Caco-2 (cell line): ENCODE results near the gene CHD9. TPM values are rescaled to one million over a fixed set of nuclear protein-coding genes. Genes with fewer than 3 reads are reported as not detected.

Experiments
- BruUV-seq: library from RNA; stranded (reverse); fragments of 400-500 nt; replicated peaks from 2 replicates; lab custom pipeline; 2021; lab: Mats Ljungman, UMichigan
- CTCF ChIA-PET: fragments of 300-600 bp; sonication (Branson Sonifier 250); formaldehyde crosslinking; loops from one replicate; lab custom pipeline; 2022; ENCODE audit warnings: antibody characterized with exemption; lab: Charles Lee
- POLR2A ChIA-PET: fragments of 300-600 bp; sonication (Branson Sonifier 250); formaldehyde crosslinking; loops from one replicate; lab custom pipeline; 2022; ENCODE audit warnings: antibody characterized with exemption; lab: Charles Lee
- DNase-seq, 2 experiments: peaks; one replicate each; pipeline versions ENCODE4 v3.0.0 to v3.0.0-alpha.2; 2020 to 2022
- H3K27me3 ChIP-seq: replicated peaks from 2 replicates; pipeline ENCODE4 v1.6.0; 2011; ENCODE audit warnings: low read length; ENCODE audit not compliant: control insufficient read depth, insufficient read depth
- H3K36me3 ChIP-seq: 2 replicates; pipeline ENCODE4 v1.5.1; 2011; ENCODE audit warnings: low read length; ENCODE audit not compliant: control insufficient read depth, insufficient read depth
- H3K4me1 ChIP-seq: fragments of 250-450 bp; sonication (Bioruptor Pico); 2 replicates; pipeline ENCODE4 v1.5.1; 2020; ENCODE audit warnings: mild to moderate bottlenecking
- H3K4me3 ChIP-seq: 2 replicates; pipeline ENCODE4 v1.5.1; 2011; ENCODE audit warnings: low read depth, mild to moderate bottlenecking, control low read depth, low read length
- H3K9me3 ChIP-seq: fragments of 250-450 bp; sonication (Bioruptor Pico); 2 replicates; pipeline ENCODE4 v1.5.1; 2020; ENCODE audit warnings: mild to moderate bottlenecking, moderate library complexity
- H3K27ac Mint-ChIP-seq: one replicate; pipeline ENCODE4 v1.8.0; 2022; ENCODE audit warnings: mixed read lengths; ENCODE audit not compliant: unreplicated experiment
- H3K27me3 Mint-ChIP-seq: one replicate; pipeline ENCODE4 v1.8.0; 2022; ENCODE audit warnings: mixed read lengths; ENCODE audit not compliant: insufficient read depth, unreplicated experiment
- H3K36me3 Mint-ChIP-seq: one replicate; pipeline ENCODE4 v1.8.0; 2022; ENCODE audit warnings: mild to moderate bottlenecking, mixed read lengths; ENCODE audit not compliant: insufficient read depth, unreplicated experiment
- H3K4me1 Mint-ChIP-seq: one replicate; pipeline ENCODE4 v1.8.0; 2022; ENCODE audit warnings: low read depth, mixed read lengths; ENCODE audit not compliant: unreplicated experiment
- H3K4me3 Mint-ChIP-seq: one replicate; pipeline ENCODE4 v1.8.0; 2022; ENCODE audit warnings: mild to moderate bottlenecking, moderate library complexity, mixed read lengths; ENCODE audit not compliant: unreplicated experiment
- H3K9me3 Mint-ChIP-seq: one replicate; pipeline ENCODE4 v1.8.0; 2022; ENCODE audit warnings: mixed read lengths; ENCODE audit not compliant: unreplicated experiment
- CTCF ChIP-seq, 2 experiments: fragments of 200-600 bp in 1 of 2; IDR thresholded peaks; 1 replicate in 1 of 2; 2 replicates in 1 of 2; pipeline versions ENCODE4 v1.5.1 to v1.8.0; 2011 to 2022; ENCODE audit warnings: antibody characterized with exemption in 1 of 2, control low read depth in 1 of 2, inconsistent platforms in 1 of 2, low read depth in 1 of 2, low read length in 1 of 2, mild to moderate bottlenecking in 1 of 2, moderate library complexity in 1 of 2; ENCODE audit not compliant: insufficient read depth in 1 of 2, severe bottlenecking in 1 of 2, unreplicated experiment in 1 of 2
- intact Hi-C: fragments of 100-400 bp; cut with micrococcal nuclease; formaldehyde crosslinking; loops from one replicate; pipeline ENCODE4 v1.10.0; 2022; ENCODE audit not compliant: unreplicated experiment
- total RNA-seq: library from RNA; stranded (reverse); gene quantifications from 2 replicates; pipeline ENCODE4 v1.2.3, GENCODE V29; 2022

CHD9 gene
- total RNA-seq, 1 experiment from 2014 or later: 29.1 TPM

- Mint-ChIP-seq H3K27ac (no peak overlapping the region), H3K9me3 (peaks cover 9% of the 10 kb centered on the region), H3K27me3 (no peaks in the 10 kb centered on the region), H3K36me3 (no peaks in the 10 kb centered on the region), H3K4me1 (no peaks in the 10 kb centered on the region), H3K4me3 (no peak overlapping the region)
- ChIA-PET POLR2A (no interaction called here), CTCF (no interaction called here)
- no TSS peak for BruUV-seq
- no peak overlapping the region for H3K4me3 ChIP-seq
- TF ChIP-seq CTCF (IDR thresholded peaks at IDR 0.05; ENCODE audit: insufficient read depth in 1 of 2, low read depth in 1 of 2, low read length in 1 of 2, severe bottlenecking in 1 of 2, unreplicated experiment in 1 of 2): no peak
- no peaks in the 10 kb centered on the region for H3K4me1 ChIP-seq
- intact Hi-C loops: no loop called here
- H3K36me3 ChIP-seq: no peaks in the 10 kb centered on the region; the same call in 1 of the 2 replicates
- DNase-seq: no peak
- H3K27me3 ChIP-seq: no peaks in the 10 kb centered on the region
- peaks cover 2% of the 10 kb centered on the region; the same call in 1 of the 2 replicates for H3K9me3 ChIP-seq
Observed at GRCh38 chr16:53083119-53083518, 28.3 kb downstream of the CHD9 start.

GRCh38 chr16:53084141-53084541 is 29.4 kb downstream of the CHD9 start:
- Mint-ChIP-seq H3K27me3 (no peaks in the 10 kb centered on the region), H3K36me3 (no peaks in the 10 kb centered on the region), H3K9me3 (no peaks in the 10 kb centered on the region), H3K27ac (no peak overlapping the region), H3K4me1 (no peaks in the 10 kb centered on the region), H3K4me3 (no peak overlapping the region)
- Histone ChIP-seq H3K27me3 (no peaks in the 10 kb centered on the region), H3K4me1 (no peaks in the 10 kb centered on the region), H3K4me3 (no peak overlapping the region), H3K9me3 (no peaks in the 10 kb centered on the region), H3K36me3 (no peaks in the 10 kb centered on the region; the same call in 1 of the 2 replicates)
- TF ChIP-seq CTCF (IDR thresholded peaks at IDR 0.05; ENCODE audit: insufficient read depth in 1 of 2, low read depth in 1 of 2, low read length in 1 of 2, severe bottlenecking in 1 of 2, unreplicated experiment in 1 of 2): no peak
- intact Hi-C loops: no loop called here
- ChIA-PET POLR2A (no interaction called here), CTCF (no interaction called here)
- DNase-seq: no peak
- BruUV-seq: no TSS peak

GRCh38 chr16:53084746-53085334 is 30.0 kb downstream of the CHD9 start:
- POLR2A ChIA-PET: no interaction called here

More at GRCh38 chr16:53084746-53085334, 30.0 kb downstream of the CHD9 start:
- Mint-ChIP-seq H3K9me3 (no peaks in the 10 kb centered on the region), H3K4me1 (no peaks in the 10 kb centered on the region), H3K27me3 (no peaks in the 10 kb centered on the region), H3K4me3 (no peak overlapping the region), H3K27ac (no peak overlapping the region), H3K36me3 (no peaks in the 10 kb centered on the region)
- intact Hi-C loops: no loop called here
- Histone ChIP-seq H3K9me3 (no peaks in the 10 kb centered on the region), H3K27me3 (no peaks in the 10 kb centered on the region), H3K36me3 (no peaks in the 10 kb centered on the region; the same call in 1 of the 2 replicates), H3K4me1 (no peaks in the 10 kb centered on the region), H3K4me3 (no peak overlapping the region)
- DNase-seq: no peak
- no peak for TF ChIP-seq CTCF (IDR thresholded peaks at IDR 0.05; ENCODE audit: insufficient read depth in 1 of 2, low read depth in 1 of 2, low read length in 1 of 2, severe bottlenecking in 1 of 2, unreplicated experiment in 1 of 2)
- CTCF ChIA-PET: no interaction called here
- no TSS peak for BruUV-seq
